Suprapubic skin (tissue), 4 donors: ENCODE measurements around the gene PRR35. TPM values are rescaled to one million over a fixed set of nuclear protein-coding genes. Genes with fewer than 3 reads are reported as not detected.

Source experiments
- DNase-seq, 2 donors: peaks; one replicate each; pipeline ENCODE4 v3.0.0-alpha.2; 2019; ENCODE audit warnings: low spot score in 2 of 2
- H3K27ac ChIP-seq: fragments of 200-600 bp; sonication (generic); one replicate; pipeline ENCODE4 v1.5.1; 2019
- H3K27me3 ChIP-seq: fragments of 200-600 bp; sonication (generic); one replicate; pipeline ENCODE4 v1.5.1; 2019
- H3K36me3 ChIP-seq: fragments of 200-600 bp; sonication (generic); one replicate; pipeline ENCODE4 v1.5.1; 2019
- H3K4me1 ChIP-seq: fragments of 200-600 bp; sonication (generic); one replicate; pipeline ENCODE4 v1.5.1; 2019
- H3K4me3 ChIP-seq: fragments of 200-600 bp; sonication (generic); one replicate; pipeline ENCODE4 v1.5.1; 2019; ENCODE audit warnings: mild to moderate bottlenecking
- H3K9me3 ChIP-seq: fragments of 200-600 bp; sonication (generic); one replicate; pipeline ENCODE4 v1.5.1; 2019
- EP300 ChIP-seq: sonication (generic); formaldehyde crosslinking; IDR thresholded peaks from one replicate; pipeline ENCODE4 v1.6.1; 2017; ENCODE audit warnings: antibody characterized with exemption
- POLR2A ChIP-seq, 2 donors: fragments of 450-650 bp; IDR thresholded peaks; one replicate each; pipeline ENCODE4 v1.6.1; 2017; ENCODE audit warnings: antibody characterized with exemption in 2 of 2, mild to moderate bottlenecking in 2 of 2, moderate library complexity in 2 of 2
- POLR2AphosphoS5 ChIP-seq, 3 donors: sonication (generic); formaldehyde crosslinking; IDR thresholded peaks; one replicate each; pipeline ENCODE4 v1.6.1; 2017; ENCODE audit warnings: antibody characterized with exemption in 3 of 3
- WGBS: methylation state at CpG from one replicate; pipeline ENCODE4 v1.1.5; 2018; 5-methylcytosine and 5-hydroxymethylcytosine counted together
- total RNA-seq, 4 donors: library from RNA; depleted of rRNA; stranded (reverse); fragments of >200 nt; gene quantifications; one replicate each; pipeline ENCODE4 v1.1.0, GENCODE V29; 2016
- TF ChIP-seq, protein P1 (sequence below), 2 donors: fragments of 200-600 bp in 1 of 2; fragments of 450-650 bp in 1 of 2; sonication (generic) in 1 of 2; IDR thresholded peaks; one replicate each; pipeline ENCODE4 v1.5.1; 2016 to 2019; ENCODE audit warnings: antibody characterized with exemption in 2 of 2, mild to moderate bottlenecking in 1 of 2, moderate library complexity in 1 of 2

The PRR35 gene
- total RNA-seq, 4 donors from 2014 or later: not detected

DNA sequence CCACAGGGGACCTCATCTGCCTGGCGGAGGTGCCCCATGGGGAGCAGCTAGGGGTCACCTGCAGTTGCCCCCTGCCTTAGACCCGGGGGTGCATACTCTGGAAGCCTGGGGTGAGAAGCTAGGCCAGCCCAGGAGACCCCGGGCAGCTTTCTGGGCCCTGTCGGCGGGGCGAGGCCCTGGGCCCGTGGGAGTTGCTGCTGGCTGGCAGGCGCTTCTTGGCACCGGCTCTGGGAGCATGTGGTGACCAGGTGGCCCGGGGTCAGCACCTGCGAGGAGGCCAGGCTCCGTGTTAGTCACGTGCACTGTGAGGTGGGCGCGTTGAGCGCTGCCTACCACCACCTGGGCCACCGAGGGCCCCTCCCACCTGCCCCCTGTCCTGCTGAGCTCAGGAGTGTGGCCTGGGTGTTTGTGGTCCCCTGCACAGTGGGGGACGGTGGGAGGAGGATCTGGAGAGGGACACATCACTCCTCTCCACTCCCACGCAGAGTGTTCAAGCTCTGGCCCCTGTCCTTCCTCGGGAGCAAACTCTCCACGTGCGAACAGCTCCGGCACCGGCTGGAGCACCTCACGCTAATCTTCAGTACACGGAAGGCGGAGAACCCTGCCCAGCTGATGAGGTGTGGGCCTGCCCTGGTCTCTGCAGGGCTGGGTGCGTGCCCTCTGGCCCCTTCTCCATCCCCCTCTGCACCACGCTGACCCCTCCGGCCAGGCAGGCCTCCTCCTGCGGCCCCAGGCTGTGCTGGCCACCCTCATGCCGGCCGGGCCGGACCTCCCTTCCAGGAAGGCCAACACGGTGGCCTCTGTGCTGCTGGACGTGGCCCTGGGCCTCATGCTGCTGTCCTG, 15.4 kb downstream of the PRR35 start:
- 98% methylated on average over 13 of the region's 36 CpGs for WGBS

DNA sequence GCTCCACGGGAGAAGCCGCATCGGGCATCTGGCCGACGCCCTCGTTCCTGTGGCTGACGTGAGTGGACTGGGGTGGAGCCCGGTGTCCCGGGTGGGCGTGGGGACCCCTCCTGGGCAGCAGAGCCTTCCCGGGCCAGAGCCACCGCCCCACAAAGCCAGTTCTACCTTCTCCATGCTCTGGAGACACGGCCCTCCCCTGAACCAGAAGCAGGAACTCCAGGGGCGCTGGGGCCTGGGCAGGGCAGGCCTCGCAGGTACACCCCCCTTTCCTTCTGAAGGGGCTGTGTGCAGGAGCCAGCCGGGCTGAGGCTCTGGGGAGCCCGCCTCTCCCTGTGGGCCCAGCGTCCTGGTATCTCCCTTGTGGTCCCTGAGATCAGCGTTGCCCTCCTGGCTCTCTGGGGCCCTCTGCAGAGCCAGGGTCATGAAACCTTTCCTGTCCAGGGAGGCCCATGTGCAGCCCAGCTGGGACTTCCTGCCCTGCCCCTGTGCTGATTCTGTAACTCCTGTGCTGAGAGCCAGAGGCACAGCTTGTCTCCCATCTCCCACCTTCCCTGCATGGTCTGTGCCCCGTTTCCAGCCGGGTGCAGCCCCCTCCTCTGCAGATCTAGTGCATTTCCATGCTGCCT, 16.1 kb downstream of the PRR35 start:
- Histone ChIP-seq H3K4me3 (no peak overlapping the region), H3K36me3 (peaks cover 39% of the 10 kb centered on the region), H3K27ac (no peak overlapping the region), H3K27me3 (no peaks in the 10 kb centered on the region), H3K9me3 (no peaks in the 10 kb centered on the region), H3K4me1 (peaks cover 7% of the 10 kb centered on the region)
- TF ChIP-seq POLR2AphosphoS5 (IDR thresholded peaks at IDR 0.05): no peak
- no peak for TF ChIP-seq EP300
- TF ChIP-seq POLR2A (IDR thresholded peaks at IDR 0.05): no peak
- TF ChIP-seq, protein P1, sequence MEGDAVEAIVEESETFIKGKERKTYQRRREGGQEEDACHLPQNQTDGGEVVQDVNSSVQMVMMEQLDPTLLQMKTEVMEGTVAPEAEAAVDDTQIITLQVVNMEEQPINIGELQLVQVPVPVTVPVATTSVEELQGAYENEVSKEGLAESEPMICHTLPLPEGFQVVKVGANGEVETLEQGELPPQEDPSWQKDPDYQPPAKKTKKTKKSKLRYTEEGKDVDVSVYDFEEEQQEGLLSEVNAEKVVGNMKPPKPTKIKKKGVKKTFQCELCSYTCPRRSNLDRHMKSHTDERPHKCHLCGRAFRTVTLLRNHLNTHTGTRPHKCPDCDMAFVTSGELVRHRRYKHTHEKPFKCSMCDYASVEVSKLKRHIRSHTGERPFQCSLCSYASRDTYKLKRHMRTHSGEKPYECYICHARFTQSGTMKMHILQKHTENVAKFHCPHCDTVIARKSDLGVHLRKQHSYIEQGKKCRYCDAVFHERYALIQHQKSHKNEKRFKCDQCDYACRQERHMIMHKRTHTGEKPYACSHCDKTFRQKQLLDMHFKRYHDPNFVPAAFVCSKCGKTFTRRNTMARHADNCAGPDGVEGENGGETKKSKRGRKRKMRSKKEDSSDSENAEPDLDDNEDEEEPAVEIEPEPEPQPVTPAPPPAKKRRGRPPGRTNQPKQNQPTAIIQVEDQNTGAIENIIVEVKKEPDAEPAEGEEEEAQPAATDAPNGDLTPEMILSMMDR (IDR thresholded peaks at IDR 0.05): no peak
- DNase-seq: no peak
- WGBS: 69% methylated on average over 3 of the region's 21 CpGs

More for the DNA sequence above, 15.4 kb downstream of the PRR35 start:
- TF ChIP-seq POLR2A (IDR thresholded peaks at IDR 0.05): no peak
- TF ChIP-seq, protein P1 (IDR thresholded peaks at IDR 0.05): no peak
- TF ChIP-seq EP300: no peak
- no peak for TF ChIP-seq POLR2AphosphoS5 (IDR thresholded peaks at IDR 0.05)
- Histone ChIP-seq H3K36me3 (peaks cover 32% of the 10 kb centered on the region), H3K27ac (no peak overlapping the region), H3K27me3 (no peaks in the 10 kb centered on the region), H3K9me3 (no peaks in the 10 kb centered on the region), H3K4me3 (no peak overlapping the region), H3K4me1 (peaks cover 14% of the 10 kb centered on the region)
- no peak for DNase-seq

DNA sequence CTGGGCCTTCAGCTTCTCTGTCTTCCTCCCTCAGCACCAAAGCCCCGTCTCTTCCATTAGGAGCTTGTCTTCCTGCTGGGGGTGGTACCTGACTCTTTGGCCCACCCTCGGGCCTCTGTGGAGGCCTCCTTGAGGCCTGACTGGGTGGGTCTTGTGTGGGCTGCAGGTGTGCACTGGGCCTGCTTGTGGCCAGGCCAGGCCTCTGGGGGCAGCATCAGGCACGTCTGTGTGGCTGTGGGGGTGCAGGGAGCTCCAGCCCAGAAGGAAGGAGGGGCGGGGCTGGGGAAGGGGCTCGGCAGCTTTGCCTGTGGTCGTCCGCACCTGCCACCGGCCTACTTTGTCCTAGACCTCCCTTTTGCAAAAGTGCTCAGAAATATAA, 16.6 kb downstream of the PRR35 start:
- TF ChIP-seq EP300 (no peak), POLR2A (IDR thresholded peaks at IDR 0.05) (no peak), POLR2AphosphoS5 (IDR thresholded peaks at IDR 0.05) (no peak)
- TF ChIP-seq, protein P1 (IDR thresholded peaks at IDR 0.05): no peak
- Histone ChIP-seq H3K4me1 (peaks cover 6% of the 10 kb centered on the region), H3K36me3 (peaks cover 39% of the 10 kb centered on the region), H3K27ac (no peak overlapping the region), H3K9me3 (no peaks in the 10 kb centered on the region), H3K27me3 (no peaks in the 10 kb centered on the region), H3K4me3 (no peak overlapping the region)
- 71% methylated on average over 7 of the region's 8 CpGs for WGBS
- DNase-seq: no peak

DNA sequence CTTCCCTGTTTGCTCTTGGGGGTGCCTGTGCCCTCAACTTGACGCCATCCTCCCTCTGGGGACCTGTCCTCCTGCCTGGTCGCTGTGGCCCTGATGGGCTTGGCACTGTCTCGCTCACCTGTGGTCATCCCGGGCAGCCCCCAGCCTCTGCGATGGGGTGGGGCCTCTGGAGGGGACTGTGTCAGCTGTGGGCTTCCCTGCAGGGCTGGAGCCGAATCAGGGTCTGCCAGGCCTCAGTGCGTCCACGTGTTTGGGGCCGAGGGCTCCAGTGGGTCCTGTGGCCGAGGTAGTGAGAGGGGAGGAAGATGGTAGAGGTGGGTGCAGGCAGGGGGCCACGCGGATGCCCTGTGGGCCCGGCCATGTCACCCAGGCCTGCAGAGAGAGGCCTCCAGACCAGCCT, 17.6 kb downstream of the PRR35 start:
- WGBS: no CpG with 5 or more reads among the region's 13 CpGs
- TF ChIP-seq, protein P1 (IDR thresholded peaks at IDR 0.05): no peak
- no peak for TF ChIP-seq POLR2A (IDR thresholded peaks at IDR 0.05)
- TF ChIP-seq POLR2AphosphoS5 (IDR thresholded peaks at IDR 0.05): no peak
- no peak for TF ChIP-seq EP300
- Histone ChIP-seq H3K4me1 (peaks cover 6% of the 10 kb centered on the region), H3K36me3 (peaks cover 42% of the 10 kb centered on the region), H3K27me3 (no peaks in the 10 kb centered on the region), H3K9me3 (no peaks in the 10 kb centered on the region), H3K4me3 (no peak overlapping the region), H3K27ac (no peak overlapping the region)
- no peak for DNase-seq

DNA sequence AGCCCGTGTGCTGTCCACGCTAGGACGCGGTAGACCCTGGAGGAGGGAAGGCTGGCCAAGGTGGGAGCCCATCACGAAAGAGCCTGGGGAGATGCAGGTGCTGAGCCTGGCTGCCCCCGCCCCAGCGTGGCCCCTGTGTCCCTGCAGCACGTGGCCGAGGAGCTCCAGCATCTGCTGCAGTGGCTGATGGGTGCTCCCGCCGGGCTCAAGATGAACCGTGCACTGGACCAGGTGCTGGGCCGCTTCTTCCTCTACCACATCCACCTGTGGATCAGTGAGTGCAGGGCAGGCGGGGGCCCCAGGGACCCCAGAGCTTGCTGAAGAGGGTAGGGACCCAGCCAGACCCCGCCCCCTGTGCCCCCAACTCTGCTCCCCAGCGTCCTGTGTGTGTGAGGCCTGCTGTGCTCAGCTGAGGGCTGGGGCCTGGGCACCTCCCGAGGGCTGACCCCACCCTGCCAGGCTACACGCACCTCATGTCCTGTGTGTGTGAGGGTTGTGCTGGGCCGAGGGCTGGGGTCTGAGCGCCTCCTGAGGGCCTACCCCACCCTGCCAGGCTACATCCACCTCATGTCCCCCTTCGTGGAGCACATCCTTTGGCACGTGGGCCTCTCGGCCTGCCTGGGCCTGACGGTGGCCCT, 18.2 kb downstream of the PRR35 start:
- WGBS: 90% methylated on average over 19 of the region's 24 CpGs
- peaks cover 6% of the 10 kb centered on the region for H3K4me1 ChIP-seq
- H3K36me3 ChIP-seq: peaks cover 42% of the 10 kb centered on the region
- no peaks in the 10 kb centered on the region for H3K27me3 ChIP-seq
- no peak overlapping the region for H3K27ac ChIP-seq
- DNase-seq: no peak
- TF ChIP-seq, protein P1 (IDR thresholded peaks at IDR 0.05): no peak
- TF ChIP-seq EP300: no peak
- H3K4me3 ChIP-seq: no peak overlapping the region
- H3K9me3 ChIP-seq: no peaks in the 10 kb centered on the region
